AG04449 (cell line): ENCODE results near the gene UBP1.
"Not testable (repeated sequence)": the region's sequence is repeated elsewhere in the genome, so short reads cannot be mapped to it uniquely, and the experiment has no call there.

Experiments
- CTCF ChIA-PET: fragments of 350-600 bp; formaldehyde crosslinking; extraction: SDS; loops from one replicate; lab custom pipeline; 2021; ENCODE audit warnings: antibody characterized with exemption; lab: Yijun Ruan, JAX
- POLR2A ChIA-PET: fragments of 400-600, 350-600 bp; formaldehyde crosslinking; extraction: SDS; loops from one replicate; lab custom pipeline; 2020; ENCODE audit warnings: antibody characterized with exemption, inconsistent platforms; lab: Yijun Ruan, JAX
- DNase-seq: peaks from one replicate; pipeline ENCODE4 v3.0.0-alpha.2; 2010; ENCODE audit warnings: low read depth, low spot score
- H3K4me3 ChIP-seq: 2 replicates; pipeline ENCODE4 v1.5.1; 2011; ENCODE audit warnings: low read depth, mild to moderate bottlenecking, control low read depth, low read length
- TF ChIP-seq, protein P1 (sequence below): IDR thresholded peaks from one replicate; pipeline ENCODE4 v1.5.1; 2011; ENCODE audit warnings: mild to moderate bottlenecking, moderate library complexity, low read length, control low read depth, inconsistent platforms; ENCODE audit not compliant: insufficient read depth; ENCODE audit errors: missing control alignments

Gene UBP1

DNA sequence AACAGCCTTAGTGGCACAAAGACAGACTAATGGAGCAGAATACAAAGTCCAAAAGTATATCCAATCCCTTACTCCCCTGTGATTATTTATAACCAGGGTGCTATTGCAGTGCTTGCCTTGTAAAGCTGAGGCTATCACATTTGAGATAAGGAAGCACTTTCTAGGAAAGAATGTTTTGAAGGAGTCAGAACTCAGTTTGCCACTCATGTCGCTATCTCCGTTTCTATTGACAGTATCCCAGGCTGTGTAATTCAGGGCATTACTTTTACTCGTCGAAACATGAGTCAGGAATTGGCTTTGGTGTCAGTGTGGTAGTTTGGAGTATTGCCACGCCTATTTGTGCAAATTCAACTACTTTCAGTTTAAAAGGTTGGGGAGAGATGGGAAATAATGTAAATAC is 84.6 kb downstream of the UBP1 start:
- ChIA-PET CTCF (interaction anchor here (1.2 kb wide), 1 partner anchor 15 kb away, joined by 3 read pairs; no protein-coding TSS in a partner anchor), POLR2A (no interaction called here)
- H3K4me3 ChIP-seq, result no peak overlapping the region
- no peak for DNase-seq
- TF ChIP-seq, protein P1, sequence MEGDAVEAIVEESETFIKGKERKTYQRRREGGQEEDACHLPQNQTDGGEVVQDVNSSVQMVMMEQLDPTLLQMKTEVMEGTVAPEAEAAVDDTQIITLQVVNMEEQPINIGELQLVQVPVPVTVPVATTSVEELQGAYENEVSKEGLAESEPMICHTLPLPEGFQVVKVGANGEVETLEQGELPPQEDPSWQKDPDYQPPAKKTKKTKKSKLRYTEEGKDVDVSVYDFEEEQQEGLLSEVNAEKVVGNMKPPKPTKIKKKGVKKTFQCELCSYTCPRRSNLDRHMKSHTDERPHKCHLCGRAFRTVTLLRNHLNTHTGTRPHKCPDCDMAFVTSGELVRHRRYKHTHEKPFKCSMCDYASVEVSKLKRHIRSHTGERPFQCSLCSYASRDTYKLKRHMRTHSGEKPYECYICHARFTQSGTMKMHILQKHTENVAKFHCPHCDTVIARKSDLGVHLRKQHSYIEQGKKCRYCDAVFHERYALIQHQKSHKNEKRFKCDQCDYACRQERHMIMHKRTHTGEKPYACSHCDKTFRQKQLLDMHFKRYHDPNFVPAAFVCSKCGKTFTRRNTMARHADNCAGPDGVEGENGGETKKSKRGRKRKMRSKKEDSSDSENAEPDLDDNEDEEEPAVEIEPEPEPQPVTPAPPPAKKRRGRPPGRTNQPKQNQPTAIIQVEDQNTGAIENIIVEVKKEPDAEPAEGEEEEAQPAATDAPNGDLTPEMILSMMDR, result no peak

DNA sequence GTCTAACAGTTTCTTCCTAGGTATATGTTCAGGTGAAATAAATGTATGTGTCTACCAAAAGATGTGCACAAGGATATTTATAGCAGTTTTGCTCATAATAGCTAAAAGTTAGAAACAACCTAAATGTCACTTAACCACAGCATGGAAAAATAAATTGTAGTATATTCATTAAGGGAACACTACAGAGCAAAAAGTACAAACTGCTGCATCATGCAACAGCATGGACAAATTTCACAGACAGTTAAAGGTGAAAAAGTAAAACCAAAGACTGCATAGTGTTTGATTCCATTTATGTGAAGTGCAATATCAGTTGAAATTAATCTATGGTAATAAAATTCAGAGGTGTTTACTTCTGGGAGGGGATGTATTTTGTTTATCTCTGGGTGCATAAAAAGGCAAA is 100.4 kb downstream of the UBP1 start:
- TF ChIP-seq, protein P1, result no peak
- ChIA-PET POLR2A (no interaction called here), CTCF (no interaction called here)
- DNase-seq, result no peak
- no peak overlapping the region for H3K4me3 ChIP-seq

DNA sequence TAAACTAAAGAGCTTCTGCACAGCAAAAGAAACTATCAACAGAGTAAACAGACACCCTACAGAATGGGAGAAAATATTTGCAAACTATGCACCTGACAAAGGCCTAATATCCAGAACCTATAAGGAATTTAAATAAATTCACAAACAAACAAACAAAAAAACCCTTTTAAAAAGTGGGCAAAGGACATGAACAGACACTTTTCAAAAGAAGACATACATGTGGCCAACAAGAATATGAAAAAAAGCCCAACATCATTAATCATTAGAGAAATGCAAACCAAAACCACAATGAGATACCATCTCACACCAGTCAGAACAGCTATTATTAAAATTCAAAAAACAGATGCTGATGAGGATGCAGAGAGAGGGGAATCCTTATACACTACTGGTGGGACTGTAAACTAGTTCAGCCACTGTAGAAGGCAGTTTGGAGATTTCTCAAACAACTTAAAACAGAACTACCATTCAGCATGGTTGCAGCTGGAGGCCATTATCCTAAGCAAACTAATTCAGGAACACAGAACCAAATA is 101.2 kb downstream of the UBP1 start:
- DNase-seq, POLR2A ChIA-PET, H3K4me3 ChIP-seq: not testable (repeated sequence)
- CTCF ChIA-PET, result interaction anchor here (0.9 to 1.6 kb wide), 2 partner anchors 33 to 448 kb away, joined by 3 to 4 read pairs; no protein-coding TSS in a partner anchor
